HFF-Myc (cell line): ENCODE data around the gene MOB1B.

Experiments
- DNase-seq: peaks from one replicate; pipeline ENCODE4 v3.0.0-alpha.2; 2011; ENCODE audit warnings: low read depth; ENCODE audit errors: extremely low read depth
- H3K4me3 ChIP-seq: replicated peaks from 2 replicates; pipeline ENCODE4 v1.5.1; 2011; ENCODE audit warnings: low read depth, mild to moderate bottlenecking, control low read depth, low read length
- TF ChIP-seq, protein P1 (sequence below): IDR thresholded peaks from 2 replicates; pipeline ENCODE4 v1.5.1; 2012; ENCODE audit warnings: mild to moderate bottlenecking, low read depth, low read length, control low read depth; ENCODE audit errors: missing control alignments

Gene MOB1B

DNA sequence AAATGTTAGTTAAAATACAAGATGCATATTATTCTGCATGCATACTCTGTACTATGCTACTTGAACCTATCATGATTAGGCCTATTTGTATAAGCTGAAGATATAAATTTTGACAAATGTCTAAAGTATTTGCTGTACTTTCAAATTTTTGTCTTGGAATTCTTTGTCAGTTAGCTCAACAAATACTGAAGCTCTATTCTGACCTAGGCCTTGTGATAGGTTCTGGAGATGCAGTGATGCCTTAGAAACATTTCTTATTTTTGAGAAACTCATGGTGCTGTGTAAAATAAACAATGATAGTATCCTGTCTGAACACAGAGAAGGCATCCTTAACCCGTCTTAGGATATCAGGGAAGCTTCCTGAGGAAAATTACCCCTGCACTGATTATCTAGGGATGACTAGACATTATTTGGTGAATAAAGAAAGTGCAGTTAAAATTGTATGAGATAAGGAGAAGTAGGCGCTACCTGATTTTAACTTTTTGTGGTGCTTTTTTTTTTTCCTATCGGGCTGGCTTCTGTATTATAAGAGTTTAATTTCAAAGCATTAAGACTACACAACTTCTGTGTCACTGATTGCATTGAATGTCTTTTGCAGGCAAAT, 43.4 kb downstream of the MOB1B start:
- TF ChIP-seq, protein P1, sequence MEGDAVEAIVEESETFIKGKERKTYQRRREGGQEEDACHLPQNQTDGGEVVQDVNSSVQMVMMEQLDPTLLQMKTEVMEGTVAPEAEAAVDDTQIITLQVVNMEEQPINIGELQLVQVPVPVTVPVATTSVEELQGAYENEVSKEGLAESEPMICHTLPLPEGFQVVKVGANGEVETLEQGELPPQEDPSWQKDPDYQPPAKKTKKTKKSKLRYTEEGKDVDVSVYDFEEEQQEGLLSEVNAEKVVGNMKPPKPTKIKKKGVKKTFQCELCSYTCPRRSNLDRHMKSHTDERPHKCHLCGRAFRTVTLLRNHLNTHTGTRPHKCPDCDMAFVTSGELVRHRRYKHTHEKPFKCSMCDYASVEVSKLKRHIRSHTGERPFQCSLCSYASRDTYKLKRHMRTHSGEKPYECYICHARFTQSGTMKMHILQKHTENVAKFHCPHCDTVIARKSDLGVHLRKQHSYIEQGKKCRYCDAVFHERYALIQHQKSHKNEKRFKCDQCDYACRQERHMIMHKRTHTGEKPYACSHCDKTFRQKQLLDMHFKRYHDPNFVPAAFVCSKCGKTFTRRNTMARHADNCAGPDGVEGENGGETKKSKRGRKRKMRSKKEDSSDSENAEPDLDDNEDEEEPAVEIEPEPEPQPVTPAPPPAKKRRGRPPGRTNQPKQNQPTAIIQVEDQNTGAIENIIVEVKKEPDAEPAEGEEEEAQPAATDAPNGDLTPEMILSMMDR: no peak
- no peak overlapping the region for H3K4me3 ChIP-seq
- DNase-seq: no peak

DNA sequence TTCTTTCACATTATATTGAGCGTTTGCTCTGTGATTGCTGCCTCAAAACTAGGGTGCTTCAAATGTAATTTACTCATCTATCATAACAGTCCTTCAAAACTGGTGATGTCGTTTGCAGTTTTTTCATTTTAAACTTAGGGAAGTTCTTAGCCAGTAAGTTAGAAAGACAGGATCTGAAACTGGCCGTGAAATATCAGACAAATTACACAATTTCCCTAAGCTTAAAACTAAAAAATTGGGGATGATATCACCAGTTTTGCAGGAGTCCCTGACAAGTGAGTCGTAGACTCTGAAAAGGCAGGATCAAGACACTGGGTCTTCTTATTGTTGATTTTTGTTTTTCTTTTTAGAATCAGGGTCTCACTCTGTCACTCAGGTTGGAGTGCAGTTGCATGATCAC, 44.8 kb downstream of the MOB1B start:
- no peak overlapping the region for H3K4me3 ChIP-seq
- DNase-seq: no peak
- TF ChIP-seq, protein P1: no peak

DNA sequence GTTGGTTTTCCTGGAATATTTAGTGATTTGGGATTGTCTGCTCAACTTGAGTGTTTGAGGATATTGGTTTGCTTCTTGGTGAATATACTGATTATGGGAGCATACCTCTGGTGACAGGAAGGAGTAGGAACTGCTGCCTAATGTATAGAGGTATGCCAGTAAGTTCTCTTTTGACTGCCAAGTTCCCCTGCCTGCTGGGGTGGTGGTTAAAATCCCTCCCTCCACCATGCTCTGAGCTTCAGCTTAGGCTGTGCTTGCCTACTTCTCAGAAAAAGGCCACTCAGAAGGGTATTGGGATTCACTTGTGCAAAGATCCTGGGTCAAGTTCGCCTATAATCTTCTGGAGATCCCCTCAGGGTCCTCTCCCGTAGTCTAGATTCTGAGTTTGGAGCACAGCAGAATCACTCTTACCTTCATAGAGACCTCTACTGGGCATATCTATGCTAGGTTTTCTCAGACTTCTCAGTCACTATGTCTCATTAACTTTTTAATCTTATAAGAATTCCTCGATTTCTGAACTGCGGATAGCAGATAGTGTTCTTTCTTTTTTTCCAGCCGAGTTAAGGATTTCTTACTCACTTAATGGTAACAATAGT, 46.6 kb downstream of the MOB1B start:
- TF ChIP-seq, protein P1: no peak
- no peak for DNase-seq
- no peak overlapping the region for H3K4me3 ChIP-seq

DNA sequence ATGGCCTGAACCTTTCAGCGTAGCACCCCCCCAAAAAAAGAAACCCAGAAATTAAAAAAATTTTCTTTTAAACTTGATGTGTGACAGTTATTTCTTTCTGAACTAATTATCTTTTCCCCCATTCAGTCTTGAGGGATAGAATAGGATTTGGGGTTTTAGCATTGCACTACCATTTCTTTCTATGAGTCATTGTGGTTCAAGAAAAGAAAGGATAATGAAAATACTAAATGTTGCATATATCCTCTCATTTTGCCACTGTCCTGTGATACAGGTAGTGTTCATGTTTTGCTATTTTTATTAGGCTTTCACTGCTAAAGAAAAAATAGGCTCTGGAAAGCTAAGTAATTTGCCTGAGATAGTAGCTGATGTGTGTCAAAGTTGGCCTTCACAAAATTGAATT, 51.9 kb downstream of the MOB1B start:
- no peak overlapping the region for H3K4me3 ChIP-seq
- TF ChIP-seq, protein P1: no peak
- no peak for DNase-seq

DNA sequence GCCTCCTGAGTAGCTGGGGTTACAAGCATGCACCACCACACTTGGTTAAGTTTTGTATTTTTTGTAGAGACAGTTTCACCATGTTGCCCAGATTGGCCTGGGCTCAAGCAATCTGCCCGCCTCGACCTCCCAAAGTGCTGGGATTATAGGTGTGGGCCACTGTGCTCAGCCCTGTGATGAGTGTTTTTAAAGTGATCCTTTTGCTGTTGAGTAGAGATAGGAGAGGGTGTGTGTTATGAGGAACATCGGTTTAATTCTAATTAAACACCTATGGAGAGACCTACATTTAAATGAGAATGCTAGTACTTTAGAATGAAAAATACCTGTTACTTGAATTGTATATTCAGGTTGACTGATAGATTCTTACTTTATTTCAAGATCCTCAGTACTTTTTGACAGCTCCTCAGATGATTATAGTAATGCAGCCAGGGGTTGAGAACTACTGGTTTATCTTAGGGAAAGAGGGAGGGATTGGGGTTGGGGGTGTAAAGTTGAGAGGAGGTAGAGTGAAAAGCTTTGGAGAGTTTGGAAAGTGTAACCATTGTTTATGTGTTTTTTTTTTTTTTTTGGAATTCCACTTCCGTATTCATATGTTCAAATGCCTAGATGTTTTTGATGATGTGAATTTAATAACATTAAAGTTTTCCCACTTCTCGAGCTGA, 54.5 kb downstream of the MOB1B start:
- DNase-seq: no peak
- TF ChIP-seq, protein P1: no peak
- no peak overlapping the region for H3K4me3 ChIP-seq

DNA sequence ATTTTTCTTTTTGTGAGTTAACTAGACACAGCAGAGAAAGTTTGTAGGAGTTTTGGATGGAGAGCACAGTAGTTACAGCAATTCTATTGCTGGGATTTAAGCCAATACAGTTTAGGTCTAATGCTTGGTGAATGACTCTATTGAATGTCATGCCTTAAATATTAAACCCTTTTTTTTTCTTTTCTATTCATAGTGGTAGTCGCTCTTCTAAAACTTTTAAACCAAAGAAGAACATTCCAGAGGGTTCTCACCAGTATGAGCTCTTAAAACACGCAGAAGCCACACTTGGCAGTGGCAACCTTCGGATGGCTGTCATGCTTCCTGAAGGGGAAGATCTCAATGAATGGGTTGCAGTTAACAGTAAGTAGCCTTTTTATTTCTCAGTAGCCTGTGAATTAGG, 56.5 kb downstream of the MOB1B start:
- no peak overlapping the region for H3K4me3 ChIP-seq
- no peak for DNase-seq
- TF ChIP-seq, protein P1: no peak

DNA sequence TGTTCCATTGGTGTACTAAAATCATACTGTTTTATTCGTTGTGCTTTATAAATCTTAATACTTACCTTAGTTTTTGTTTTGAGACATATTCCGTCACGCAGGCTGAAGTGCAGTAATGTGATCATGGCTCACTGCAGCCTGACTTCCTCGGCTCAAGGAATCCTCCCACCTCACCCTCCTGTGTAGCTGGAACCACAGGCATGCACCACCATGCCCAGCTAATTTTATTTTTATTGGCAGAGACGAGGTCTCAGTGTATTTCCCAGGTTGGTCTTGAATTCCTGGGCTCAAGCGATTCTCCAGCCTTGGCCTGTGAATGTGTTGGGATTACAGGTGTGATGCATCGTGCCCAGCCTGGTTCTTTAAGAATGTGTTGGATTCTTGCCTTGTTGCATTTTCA, 66.9 kb downstream of the MOB1B start:
- H3K4me3 ChIP-seq: no peak overlapping the region
- TF ChIP-seq, protein P1: no peak
- DNase-seq: no peak
